NCI-H748 treated with DMSO at 0.1 percent for 48 hours (cell line): ENCODE data around the gene SLC2A10.

Source experiments
- DNase-seq: peaks from one replicate; lab custom pipeline; 2025; lab: John Stamatoyannopoulos, UW

SLC2A10 gene

DNA sequence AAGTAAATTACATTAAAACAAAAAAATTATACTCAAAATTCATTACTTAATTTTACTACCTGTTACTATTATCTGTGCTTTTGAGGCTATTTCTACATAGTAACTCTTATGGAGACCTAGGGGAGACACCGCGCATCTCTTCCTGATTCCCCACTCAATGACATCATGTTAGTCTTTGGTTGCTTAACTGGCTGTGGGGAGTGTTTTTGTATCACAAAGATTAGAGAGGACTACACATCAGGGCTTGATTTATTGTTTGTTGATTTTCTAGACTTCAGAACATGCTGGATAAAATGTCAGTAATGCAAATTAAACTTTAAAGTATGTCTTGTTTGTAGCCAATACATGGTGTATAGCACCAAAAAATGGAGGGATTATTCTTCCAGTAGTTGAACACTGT lies 26.0 kb downstream of the SLC2A10 start:
- no peak for DNase-seq

GRCh38 chr20:46739431-46740213 lies 30.2 kb downstream of the SLC2A10 start:
- DNase-seq = no peak

GRCh38 chr20:46740214-46740609 lies 30.8 kb downstream of the SLC2A10 start:
- no peak for DNase-seq

DNA sequence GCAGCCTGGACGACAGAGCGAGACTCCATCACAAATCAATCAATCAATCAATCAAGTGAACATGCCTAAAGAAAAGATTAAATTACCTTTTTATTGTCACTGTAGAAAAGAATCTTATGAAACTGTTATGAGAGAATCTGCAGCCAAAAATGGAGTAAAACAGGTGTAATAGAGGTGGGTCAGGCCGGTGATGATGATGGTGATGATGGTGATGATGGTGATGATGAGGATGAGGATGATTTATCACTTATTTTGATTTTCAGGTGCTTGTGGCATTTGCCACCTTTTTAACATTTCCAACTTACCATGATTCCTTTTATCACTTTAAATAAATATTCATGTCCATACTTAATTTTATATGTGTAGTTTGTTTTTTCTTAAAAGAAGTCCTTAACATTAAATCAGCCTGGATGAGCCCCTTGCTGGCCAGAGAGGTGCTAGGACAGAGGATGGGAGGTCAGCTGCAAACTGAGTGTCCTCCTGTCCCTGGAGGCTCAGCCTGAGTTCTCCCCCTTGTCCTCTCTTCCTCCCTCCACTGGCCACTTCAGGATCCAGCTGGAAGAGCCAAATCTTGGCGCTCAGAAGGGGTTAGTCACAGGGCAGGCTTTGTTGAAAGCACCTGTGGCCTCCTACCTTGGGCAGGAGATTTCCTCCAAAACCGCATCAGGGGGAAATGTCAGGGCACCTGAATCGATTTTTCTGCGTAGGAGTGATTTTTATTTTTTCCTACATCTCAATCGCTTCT lies 32.6 kb downstream of the SLC2A10 start:
- no peak for DNase-seq

DNA sequence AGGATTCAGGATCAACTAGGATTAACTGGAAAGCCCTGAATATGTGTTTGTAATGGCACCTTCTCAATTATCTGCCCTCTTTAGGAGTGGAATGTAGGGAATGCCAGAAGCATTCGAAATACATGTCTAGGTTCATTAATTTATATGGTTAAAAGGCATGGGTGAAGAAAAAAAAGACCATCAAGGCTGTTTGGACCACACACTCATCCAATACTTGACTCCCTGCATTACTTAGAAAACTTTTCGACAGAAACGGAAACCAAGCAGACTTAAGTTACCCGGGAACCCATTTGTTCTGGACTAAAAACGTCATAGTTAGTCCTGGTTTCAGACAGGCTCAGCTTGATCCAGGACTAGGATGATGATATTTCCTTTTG lies 33.2 kb downstream of the SLC2A10 start:
- DNase-seq = no peak

- no peak for DNase-seq
Observed at GRCh38 chr20:46743088-46743487, 33.6 kb downstream of the SLC2A10 start.

DNA sequence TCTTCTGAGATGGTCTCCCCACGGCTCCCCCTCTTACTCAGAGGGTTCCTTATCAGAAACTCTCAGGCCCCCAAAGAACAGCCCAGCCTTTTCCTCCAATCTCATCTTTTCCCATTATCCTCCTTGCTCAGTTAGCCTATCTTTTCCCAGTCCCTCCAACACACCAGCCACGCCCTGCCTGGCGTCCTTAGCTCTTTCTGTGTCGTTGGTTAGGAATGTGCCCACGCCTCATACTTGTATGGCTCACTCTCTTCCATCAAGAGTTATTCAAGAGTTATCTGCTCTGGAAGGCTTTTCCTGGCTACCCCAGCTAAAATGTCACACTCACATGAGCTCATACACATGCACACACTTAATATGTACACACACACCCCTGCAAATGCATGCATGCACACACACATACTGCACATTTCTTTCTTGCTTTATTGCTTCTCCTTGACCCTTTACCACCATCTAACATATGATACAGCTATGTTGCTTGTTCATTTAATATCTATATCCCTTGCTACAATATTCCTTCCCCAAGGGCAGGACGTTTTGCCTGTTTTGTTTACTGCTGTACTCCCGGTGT lies 37.6 kb downstream of the SLC2A10 start:
- DNase-seq = no peak

DNA sequence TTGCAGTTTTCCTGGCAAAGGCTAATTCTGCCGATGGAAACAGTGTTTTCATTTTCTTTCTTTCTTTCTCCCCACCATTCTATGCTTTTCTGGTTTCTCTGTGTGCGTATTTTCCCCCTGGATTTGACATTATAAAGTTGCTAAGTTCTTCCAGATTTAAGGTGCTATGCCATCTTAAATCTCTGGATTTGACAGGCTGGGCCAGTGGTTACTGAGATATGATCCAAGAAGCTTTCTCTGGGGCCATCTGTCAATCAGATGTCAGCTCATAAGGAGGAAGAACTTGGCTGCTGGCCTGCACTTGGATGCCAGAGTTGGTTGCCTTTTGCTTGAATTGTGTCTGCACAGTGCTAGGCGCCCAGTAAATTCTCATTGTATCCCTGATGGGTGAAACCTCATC lies 39.7 kb downstream of the SLC2A10 start:
- DNase-seq = no peak

GRCh38 chr20:46751856-46752255 lies 42.4 kb downstream of the SLC2A10 start:
- peak; percentile 15 for DNase-seq

DNA sequence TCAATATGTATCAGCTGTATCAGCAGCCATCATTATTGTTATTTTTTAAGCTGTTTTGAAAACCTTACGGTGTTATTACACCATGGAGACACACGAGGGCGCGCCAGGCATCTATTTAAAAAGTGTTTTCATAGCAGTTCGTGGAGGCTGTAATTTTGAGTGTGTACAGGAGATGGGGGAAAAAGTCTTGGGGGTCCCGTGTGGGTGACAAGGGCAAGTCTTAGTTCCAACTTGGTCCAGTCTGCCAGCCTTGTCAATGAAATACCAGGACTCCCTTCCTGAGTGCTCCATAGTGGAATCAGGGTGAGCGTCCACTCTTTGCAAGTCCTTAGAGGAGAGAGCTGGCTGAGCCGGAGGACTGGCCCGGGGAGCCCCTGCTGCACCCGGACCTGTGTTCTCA lies 43.3 kb downstream of the SLC2A10 start:
- DNase-seq = peak; percentile 43

DNA sequence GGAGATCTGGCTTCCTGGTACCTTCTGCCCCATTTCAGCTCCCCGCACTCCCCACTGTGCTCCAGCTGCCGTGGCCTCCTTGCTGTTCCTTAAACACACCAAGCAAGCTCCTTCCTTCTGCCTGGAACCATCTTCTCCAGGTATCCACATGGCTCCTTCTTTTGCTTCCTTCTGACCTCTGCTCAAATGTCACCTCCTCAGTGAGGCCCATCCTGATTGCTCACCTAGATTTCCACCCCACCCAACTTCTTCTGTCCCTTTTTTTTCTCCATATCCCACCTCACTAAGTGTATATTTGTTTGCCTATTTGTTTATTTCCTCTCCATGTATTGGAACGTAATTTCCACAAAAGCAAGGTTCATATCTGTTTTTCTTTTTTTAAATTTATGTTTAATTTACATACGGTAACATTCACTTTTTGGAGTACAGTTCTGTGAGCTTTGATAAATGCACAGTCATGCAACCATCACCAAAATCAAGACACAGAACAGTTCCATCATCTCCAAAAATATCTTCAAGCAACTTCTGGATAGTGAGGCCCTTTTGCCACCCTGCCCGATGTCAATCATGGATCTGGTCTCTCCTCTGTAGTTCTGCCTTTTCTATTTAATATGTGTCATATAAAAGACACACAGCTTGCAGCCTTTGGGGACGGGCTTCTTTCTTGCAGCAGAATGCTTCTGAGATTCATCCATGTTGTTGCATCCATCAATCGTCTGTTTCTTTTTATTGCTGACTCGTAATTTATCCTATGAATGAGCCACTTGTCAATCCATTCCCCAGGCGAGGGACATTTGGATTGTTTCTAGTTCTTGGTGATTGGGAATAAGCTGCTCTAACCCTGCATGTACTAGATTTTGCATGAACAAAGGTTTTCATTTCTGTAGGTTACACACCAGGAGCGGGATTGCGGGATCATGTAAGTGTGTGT lies 46.3 kb downstream of the SLC2A10 start:
- DNase-seq = no peak

- no peak for DNase-seq
Observed at GRCh38 chr20:46756419-46756818, 47.0 kb downstream of the SLC2A10 start.

DNA sequence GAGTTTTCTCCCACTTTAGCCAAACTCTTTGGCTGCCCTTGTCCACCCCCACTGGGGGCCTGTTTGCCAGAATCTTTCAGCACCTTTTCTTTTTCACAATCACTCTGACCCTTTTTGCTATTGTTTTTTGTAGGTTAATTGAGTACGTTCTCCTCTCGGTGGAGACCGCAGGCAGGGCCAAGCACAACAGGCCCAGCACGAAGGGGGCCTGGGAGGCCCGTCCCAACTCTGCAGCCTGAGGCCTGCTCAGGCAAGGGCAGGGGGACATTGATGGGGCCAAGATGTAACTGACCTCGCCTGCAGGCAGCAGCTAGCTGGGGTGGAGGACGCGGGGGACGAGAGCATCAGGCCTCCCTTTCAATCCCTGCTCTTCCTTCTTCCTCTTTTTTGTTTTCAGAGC lies 47.7 kb downstream of the SLC2A10 start:
- no peak for DNase-seq

GRCh38 chr20:46757754-46758678 lies 48.6 kb downstream of the SLC2A10 start:
- DNase-seq = peak; percentile 44

DNA sequence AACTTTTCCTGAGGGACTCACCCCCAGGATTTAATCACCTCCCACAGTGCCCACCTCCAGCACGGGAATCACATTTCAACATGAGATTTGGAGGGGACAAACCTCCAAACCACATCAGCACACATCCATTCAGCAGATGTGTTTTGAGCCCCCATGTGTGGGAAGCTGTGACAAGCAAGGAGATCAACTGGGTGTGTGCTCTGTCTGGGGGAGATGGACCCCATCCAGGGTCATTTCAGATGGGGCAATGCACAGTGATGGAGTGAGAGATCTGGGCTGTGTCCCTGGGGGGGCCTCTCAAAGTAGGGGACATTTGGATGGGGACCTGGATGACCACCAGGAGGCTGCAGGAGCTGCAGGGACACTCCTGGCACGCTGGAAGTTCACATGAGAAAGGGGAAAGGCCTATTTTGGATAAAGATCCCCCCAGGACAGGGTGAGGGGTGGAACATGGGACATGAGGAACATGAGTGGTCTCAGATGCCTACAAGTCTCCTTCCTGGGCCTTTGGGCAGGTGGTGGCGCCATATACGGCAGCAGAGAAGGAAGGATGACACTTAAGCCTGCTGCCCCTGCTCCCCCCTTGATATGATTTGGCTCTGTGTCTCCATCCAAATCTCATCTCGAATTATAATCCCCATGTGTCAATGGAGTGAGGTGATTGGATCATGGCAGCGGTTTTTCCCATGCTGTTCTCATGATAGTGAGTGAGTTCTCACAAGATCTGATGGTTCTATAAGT lies 49.6 kb downstream of the SLC2A10 start:
- no peak for DNase-seq

- DNase-seq = no peak
Observed at GRCh38 chr20:46761566-46761965, 52.1 kb downstream of the SLC2A10 start.

GRCh38 chr20:46764068-46764467 lies 54.6 kb downstream of the SLC2A10 start:
- no peak for DNase-seq

DNA sequence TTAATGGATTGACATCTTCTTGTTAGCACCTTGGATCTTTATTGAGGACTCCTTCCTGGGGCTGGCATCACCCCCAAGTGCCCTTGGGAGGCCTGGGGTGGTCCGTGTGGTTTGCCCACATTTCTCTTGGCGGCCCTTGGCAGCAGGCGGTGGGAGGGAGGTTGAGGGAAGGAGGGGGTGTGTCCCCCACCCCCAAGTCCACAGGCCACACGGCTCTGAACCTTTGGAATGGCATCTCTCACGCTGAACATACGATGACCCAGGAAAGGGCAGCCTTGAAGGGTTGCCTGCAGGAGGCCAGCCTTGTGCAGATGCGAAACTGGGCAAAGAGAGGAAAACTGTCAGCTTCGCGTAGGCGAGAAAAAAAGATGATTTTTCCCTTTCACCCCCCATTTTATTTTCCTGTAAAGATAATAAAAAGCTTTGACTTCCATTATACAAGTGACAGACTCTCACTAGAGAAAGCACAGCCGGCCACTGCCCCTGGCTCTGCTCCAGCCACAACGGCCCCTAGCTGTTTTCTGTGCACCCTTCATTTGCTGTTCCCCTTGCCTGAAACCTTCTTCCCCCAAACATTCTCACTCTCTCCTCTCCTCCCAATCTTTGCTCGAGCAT lies 56.2 kb downstream of the SLC2A10 start:
- no peak for DNase-seq

GRCh38 chr20:46767127-46767761 lies 57.8 kb downstream of the SLC2A10 start:
- DNase-seq = peak; percentile 25
